Stimulated activated CD4-positive, alpha-beta T cell treated with anti-CD3 and anti-CD28 coated beads, Interleukin-15, amount 100 ng/mL, for 24 hours (primary cell): Measurements from ENCODE around the gene C14orf180.

ENCODE experiments used
- DNase-seq: peaks from one replicate; pipeline ENCODE4 v3.0.0-alpha.2; 2020

C14orf180 gene

DNA sequence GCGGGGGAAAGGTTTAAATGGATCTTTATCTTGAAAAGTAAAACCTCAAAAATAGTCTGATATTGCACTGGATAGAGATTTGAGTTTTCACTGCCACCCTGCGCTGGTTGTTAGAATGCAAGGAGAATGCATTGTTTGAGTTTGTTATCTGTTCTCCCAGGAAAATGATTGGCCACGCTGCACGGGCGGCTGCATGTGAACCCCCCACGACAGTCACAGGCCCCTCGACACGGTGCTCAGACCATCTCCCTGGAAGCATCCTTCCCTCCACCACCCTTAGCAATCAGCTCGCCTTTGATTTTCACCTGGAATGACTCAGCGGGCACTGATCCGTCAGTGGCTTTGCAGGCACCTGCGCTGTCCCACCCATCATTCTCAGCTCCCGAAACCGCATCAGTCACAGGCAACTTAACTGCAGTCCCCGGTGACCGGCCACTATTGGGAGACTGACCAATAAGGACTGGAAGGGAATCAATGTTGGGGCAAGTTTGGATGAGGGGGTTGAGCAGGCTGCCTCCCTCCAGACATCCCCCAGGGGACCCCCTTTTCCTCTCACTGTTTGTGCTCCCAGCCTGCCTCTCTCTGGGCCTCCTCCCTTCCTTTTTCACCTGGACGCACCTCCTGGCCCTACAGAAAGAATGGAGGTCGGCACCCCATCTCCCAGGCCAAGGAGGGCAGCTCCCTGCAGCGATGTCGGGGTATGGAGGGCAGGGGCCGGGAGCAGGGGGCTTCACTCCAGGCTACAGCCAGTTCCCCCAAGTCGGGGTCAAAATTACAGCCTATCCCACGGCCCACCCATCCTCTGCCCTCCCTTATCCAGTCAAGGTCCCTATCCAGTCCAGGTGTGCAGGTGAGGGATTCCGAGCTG, 28.5 kb upstream of the C14orf180 start:
- DNase-seq = no peak

DNA sequence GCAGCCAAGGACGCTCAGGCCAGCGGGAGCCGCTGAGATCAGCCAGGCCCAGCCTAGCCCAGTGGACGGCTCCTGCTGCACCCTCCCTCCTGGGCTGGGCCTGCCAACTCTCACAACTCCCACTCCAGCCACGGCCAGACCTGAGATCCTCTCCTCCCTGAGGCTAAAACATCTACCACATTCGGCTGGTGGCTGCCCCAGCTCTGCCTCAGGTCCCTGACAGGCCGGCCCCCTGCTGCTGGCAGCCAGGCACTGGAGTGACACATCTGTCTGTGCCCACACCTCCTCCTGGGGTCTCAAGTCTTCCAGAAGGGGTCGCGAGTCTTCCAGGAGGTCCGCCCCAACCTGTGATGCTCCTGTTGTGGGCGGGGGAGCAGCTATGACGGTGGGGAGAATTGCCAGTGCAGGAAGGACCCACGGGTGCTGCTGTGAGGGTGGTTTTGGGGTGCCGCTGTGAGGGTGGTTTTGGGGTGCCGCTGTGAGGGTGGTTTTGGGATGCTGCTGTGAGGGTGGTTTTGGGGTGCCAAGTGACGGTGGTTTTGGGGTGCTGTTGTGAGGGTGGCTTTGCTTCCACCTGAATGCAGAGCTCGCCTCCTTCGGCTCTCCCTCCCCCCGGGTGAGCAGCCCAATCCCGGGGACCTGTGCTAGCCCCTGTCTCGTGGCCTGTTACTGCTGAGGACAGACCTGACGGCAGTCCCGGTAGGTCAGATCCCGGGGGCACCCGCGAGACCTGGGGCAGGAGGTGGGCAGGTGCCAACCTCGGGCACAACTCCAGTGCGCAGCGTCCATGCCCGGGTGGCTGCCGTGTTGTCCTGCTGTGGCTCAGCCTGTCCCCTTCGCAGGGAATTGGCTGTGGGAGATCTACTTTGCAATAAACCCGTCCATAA, 27.5 kb upstream of the C14orf180 start:
- DNase-seq = no peak

GRCh38 chr14:104552738-104553125, 26.8 kb upstream of the C14orf180 start:
- DNase-seq = no peak

DNA sequence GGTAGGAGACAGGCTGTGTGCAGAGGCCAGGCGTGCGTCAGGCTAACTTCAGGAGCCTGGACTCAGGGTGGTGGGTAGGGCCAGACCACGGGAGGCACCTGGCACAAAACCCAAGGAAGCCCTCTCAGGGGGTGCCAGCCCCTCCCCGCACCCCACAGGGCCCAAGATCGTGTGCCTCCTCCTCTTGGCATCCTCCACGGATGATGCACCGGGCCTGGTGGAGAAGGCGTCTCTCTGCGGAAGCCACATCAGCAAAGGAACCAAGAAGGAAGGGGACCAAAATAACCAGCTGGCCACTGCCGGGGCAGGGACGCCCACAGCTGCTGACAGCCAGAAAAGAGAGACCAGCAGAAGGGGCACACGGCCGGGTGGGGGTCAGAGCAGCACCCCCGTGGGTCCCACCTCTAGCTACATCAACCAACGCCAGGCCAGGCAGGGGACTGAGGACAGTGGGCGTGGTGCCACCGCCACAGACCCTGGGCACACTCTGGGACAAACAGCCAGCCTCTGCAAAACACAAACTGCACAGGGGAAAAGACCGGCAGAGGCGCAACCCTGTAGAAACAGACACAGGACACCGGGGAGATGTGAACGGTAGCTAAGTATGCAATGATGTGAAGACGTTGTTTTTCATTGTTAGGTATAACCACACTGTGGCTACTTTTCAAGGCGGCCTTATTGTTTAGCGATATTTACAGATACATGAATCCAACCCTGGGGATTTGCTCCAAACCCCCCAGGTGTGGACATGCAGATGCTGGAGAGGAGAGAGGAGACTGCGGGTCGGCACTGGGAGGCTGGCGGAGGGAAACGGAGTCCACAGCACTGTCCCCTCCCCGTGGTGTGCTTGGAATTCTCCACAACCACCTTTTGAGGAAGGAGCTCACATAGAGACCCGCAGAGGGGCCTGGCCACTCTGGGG, 26.1 kb upstream of the C14orf180 start:
- DNase-seq = no peak

- no peak for DNase-seq
Observed at GRCh38 chr14:104554088-104554607, 25.4 kb upstream of the C14orf180 start.

DNA sequence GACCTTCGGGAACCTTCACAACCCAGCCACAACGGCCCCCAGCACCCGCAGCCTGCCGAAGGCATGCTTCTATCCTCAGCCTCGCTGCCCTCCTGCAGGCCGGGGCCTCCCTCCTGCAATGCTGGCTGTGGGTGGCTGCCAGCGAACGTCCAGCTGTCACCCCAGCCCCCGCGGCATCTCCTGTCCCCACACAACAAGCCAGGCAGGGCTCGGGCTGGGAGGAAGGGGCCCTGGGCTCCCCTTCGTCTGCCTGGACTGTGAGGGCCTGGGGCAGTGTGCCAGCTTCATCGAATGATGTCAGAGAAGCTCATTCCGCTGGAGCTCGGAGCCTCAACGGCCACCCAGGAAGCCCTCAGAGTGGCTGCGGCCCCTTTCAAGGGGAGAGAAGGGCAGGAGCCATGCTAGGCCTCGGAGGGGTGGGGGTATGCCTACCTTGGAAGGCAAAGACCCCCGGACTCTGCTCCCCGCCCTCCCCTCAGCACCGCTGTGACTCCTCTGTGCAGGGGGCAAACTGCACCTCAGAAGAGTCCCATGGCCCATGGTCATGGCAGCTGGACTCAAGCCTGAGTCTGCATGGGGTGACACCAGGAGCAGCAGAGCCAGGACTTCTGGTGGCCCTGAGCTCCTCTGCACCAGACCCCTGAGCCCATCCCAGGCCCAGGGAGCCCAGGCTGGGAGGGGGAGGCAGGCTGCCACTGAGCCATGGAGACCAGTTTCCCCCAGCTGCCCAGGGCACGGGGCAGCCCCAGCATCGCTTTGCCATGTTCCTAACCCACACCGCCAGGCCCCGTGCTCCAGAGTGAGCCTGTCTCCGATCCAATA, 24.7 kb upstream of the C14orf180 start:
- DNase-seq = no peak

DNA sequence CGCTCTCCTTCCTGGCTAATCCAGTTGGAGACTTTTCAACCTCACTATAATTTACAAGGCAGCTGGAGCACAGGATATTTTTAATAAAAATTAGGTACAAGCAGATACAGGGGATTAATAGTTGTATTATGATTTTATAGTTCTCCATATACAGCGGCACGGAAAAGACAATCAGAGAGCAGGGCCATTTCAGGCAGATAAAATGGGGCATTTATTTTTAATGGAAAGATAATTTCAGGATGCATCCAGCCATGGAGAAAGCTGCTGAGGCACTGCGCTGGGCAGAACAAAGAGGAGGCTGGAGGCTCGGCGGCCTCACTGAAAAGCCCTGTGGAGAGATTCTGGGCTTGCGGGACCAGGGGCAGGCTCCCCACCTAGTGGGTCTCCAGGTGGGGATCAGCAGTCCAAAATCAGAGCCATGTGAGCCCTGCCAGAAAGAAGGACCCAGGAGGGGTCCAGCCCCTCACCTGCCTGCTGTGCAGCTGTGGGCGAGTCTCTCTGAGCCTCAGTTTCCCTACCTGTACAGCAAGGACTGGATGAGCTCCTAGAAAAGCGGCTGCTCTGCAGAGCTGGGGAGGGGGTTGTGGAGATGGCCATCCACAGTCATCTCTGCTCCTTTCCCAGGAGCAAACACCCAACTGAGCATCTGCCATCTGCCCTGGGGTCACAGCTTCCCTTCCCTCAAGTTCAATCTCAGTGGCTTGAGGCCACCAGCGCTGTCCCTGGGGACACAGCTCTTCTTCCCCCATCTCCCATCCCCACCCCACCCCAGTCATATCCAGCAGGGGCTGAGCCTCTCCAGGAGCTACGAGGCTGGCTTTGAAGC, 23.9 kb upstream of the C14orf180 start:
- DNase-seq = no peak

GRCh38 chr14:104556256-104557021, 23.1 kb upstream of the C14orf180 start:
- DNase-seq = no peak

GRCh38 chr14:104557086-104557485, 22.5 kb upstream of the C14orf180 start:
- DNase-seq = no peak

GRCh38 chr14:104557766-104558165, 21.8 kb upstream of the C14orf180 start:
- DNase-seq = no peak

GRCh38 chr14:104558231-104559027, 21.1 kb upstream of the C14orf180 start:
- DNase-seq = no peak

DNA sequence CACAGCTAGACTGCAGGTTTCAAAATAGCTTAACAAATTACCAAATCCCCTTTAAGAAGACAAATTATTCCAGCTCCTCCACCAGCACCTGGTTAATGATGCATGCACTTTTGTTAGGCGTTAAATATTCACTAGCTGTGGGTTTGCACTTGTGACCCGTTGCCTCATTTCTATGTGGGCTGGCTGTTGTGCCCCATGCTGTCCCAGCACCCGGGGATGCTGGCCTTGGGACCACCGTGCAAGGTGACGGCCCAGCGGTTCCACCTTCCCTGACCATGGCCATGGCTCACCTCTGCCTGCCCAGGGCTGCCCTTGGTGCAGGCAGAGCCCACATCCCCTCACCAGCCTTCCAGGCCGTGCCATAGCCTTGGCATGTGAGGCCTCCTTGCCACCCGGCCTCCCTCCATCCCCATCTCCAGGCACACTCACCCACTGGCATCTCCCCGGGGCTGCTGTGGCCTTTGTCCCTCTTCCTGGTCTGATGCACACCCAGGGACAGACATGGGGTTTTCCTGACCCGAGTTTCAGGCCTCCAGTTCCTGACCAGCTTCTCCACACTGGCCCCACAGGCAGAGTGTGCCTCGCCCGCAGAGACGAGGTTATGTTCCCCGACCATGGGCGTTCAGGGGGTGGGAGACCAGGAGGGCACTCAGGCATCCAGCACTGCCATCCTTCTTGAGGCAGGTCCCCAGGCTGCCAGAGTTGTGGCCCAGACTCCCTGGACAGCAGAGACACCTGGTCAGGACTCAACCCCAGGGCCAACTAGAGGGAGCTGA, 20.3 kb upstream of the C14orf180 start:
- DNase-seq = no peak

- DNase-seq = no peak
Observed at GRCh38 chr14:104559804-104560585, 19.6 kb upstream of the C14orf180 start.

DNA sequence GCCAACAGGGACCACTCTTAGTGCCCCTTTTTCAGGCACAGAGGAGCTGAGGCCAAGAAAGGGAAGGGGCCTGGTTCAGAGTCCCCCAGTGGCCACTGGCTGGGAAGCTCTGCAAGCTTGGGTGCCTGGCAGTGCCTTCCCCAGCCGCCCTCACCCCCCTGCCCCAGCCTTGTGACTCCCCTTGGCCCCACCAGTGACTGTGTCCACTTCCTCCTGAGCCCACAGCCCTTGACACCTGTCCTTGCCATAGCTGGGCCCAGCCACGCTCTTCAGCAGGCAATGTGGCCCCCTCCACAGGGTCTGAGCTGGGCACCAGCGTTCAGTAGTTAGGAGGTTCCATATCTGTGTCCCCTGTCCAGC, 19.0 kb upstream of the C14orf180 start:
- no peak for DNase-seq

- DNase-seq = no peak
Observed at GRCh38 chr14:104561124-104561557, 18.4 kb upstream of the C14orf180 start.

DNA sequence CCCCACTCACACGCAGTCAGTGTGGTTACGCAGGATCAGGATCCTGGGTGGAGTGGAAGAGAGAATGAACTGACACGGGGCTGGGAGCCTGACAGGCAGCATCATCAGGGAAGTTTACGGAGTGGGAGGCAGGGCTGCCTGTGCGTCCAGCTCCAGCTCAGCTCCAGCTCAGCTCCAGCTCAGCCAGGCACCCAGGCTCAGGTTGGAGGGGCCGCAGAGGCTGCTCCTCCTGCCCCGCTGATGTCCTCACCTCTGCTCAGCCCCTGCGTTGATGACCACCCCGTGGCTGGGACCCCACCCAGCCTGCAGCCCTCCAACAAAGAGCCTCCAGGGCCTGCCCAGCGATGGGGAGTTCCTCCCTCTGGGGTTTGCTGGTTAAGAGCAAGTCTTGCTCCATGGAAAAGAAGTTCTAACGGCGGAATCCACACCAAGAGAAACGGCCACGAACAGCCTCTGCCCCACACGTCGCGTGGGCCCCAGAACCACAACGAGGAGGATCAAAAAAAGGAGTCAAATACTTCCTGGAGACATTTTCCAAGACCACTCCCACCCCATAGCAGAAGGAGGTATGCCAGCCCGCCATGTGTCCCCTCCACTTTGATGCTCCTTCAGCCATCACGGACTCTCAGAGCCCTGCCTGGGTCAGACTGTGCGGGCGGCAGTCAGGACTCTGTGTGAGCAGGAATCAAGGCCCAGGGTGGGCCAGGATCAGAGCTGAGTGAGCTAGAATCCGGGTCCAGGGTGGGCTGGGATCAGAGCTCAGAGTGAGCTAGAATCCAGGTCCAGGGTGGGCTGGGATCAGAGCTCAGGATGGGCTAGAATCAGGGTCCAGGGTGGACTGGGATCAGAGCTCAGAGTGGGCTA, 17.7 kb upstream of the C14orf180 start:
- no peak for DNase-seq
